ENCODE data around the gene TTR. TPM values are rescaled to one million over a fixed set of nuclear protein-coding genes. Genes with fewer than 3 reads are reported as not detected.

TTR gene
- total and polyA plus RNA-seq, 2 donors (not counting 1 experiment from before 2014, with no cell fraction given): not detected

GRCh38 chr18:31630549-31630948 lies 38.9 kb downstream of the TTR start:
- DNase-seq (ENCODE audit: low read depth in 2 of 2): no peak
- no peaks in the 10 kb centered on the region for H4K20me1 ChIP-seq (ENCODE audit: control insufficient read depth, extremely low read depth, insufficient read depth, low read length)
- no peak overlapping the region for H3K27ac ChIP-seq (ENCODE audit: insufficient read depth, low read length)
- no peaks in the 10 kb centered on the region for H3K9me3 ChIP-seq (ENCODE audit: control insufficient read depth, insufficient read depth, low read depth, low read length)
- H3K79me2 ChIP-seq (ENCODE audit: control insufficient read depth, insufficient read depth, low read length): no peaks in the 10 kb centered on the region
- H3K27me3 ChIP-seq (ENCODE audit: control insufficient read depth, insufficient read depth, low read length): no peaks in the 10 kb centered on the region
- H3K4me2 ChIP-seq (ENCODE audit: extremely low read depth, insufficient read depth, low read length): no peak overlapping the region
- no peaks in the 10 kb centered on the region for H3K4me1 ChIP-seq (ENCODE audit: control insufficient read depth, extremely low read depth, insufficient read depth, low read length)
- H3K36me3 ChIP-seq (ENCODE audit: control insufficient read depth, insufficient read depth, low read length): no peaks in the 10 kb centered on the region
- H3K4me3 ChIP-seq (replicated peaks in 1 of 4; ENCODE audit: control extremely low read depth in 1 of 4, insufficient read depth in 1 of 4, low read depth in 3 of 4, low read length in 4 of 4): no peak overlapping the region
- no peak overlapping the region for H2AFZ ChIP-seq (ENCODE audit: low read length)
- no peak overlapping the region for H3K9ac ChIP-seq (ENCODE audit: insufficient read depth, low read length)
- TF ChIP-seq EZH2 (IDR thresholded peaks at IDR 0.05; ENCODE audit: low read length, missing control alignments) (no peak), CTCF (conservative IDR thresholded peaks at IDR 0.05 in 1 of 2, IDR thresholded peaks at IDR 0.05 in 1 of 2; ENCODE audit: low read depth in 1 of 2, low read length in 2 of 2) (no peak)

- Histone ChIP-seq H3K36me3 (ENCODE audit: control insufficient read depth, insufficient read depth, low read length) (no peaks in the 10 kb centered on the region), H3K4me2 (ENCODE audit: extremely low read depth, insufficient read depth, low read length) (no peak overlapping the region)
Observed at GRCh38 chr18:31631526-31631925, 39.8 kb downstream of the TTR start.

GRCh38 chr18:31632356-31632755 lies 40.7 kb downstream of the TTR start:
- DNase-seq (ENCODE audit: low read depth in 2 of 2): no peak
- Histone ChIP-seq H3K9me3 (ENCODE audit: control insufficient read depth, insufficient read depth, low read depth, low read length) (no peaks in the 10 kb centered on the region), H2AFZ (ENCODE audit: low read length) (no peak overlapping the region), H4K20me1 (ENCODE audit: control insufficient read depth, extremely low read depth, insufficient read depth, low read length) (no peaks in the 10 kb centered on the region), H3K27ac (ENCODE audit: insufficient read depth, low read length) (no peak overlapping the region), H3K36me3 (ENCODE audit: control insufficient read depth, insufficient read depth, low read length) (no peaks in the 10 kb centered on the region), H3K4me3 (replicated peaks in 1 of 4; ENCODE audit: control extremely low read depth in 1 of 4, insufficient read depth in 1 of 4, low read depth in 3 of 4, low read length in 4 of 4) (no peak overlapping the region), H3K79me2 (ENCODE audit: control insufficient read depth, insufficient read depth, low read length) (no peaks in the 10 kb centered on the region), H3K9ac (ENCODE audit: insufficient read depth, low read length) (no peak overlapping the region), H3K4me2 (ENCODE audit: extremely low read depth, insufficient read depth, low read length) (no peak overlapping the region), H3K27me3 (ENCODE audit: control insufficient read depth, insufficient read depth, low read length) (no peaks in the 10 kb centered on the region), H3K4me1 (ENCODE audit: control insufficient read depth, extremely low read depth, insufficient read depth, low read length) (no peaks in the 10 kb centered on the region)
- TF ChIP-seq CTCF (conservative IDR thresholded peaks at IDR 0.05 in 1 of 2, IDR thresholded peaks at IDR 0.05 in 1 of 2; ENCODE audit: low read depth in 1 of 2, low read length in 2 of 2): no peak
- no peak for TF ChIP-seq EZH2 (IDR thresholded peaks at IDR 0.05; ENCODE audit: low read length, missing control alignments)

More at GRCh38 chr18:31631526-31631925, 39.8 kb downstream of the TTR start:
- no peak overlapping the region for H2AFZ ChIP-seq (ENCODE audit: low read length)
- H3K4me1 ChIP-seq (ENCODE audit: control insufficient read depth, extremely low read depth, insufficient read depth, low read length): no peaks in the 10 kb centered on the region
- no peaks in the 10 kb centered on the region for H3K27me3 ChIP-seq (ENCODE audit: control insufficient read depth, insufficient read depth, low read length)
- no peak for TF ChIP-seq EZH2 (IDR thresholded peaks at IDR 0.05; ENCODE audit: low read length, missing control alignments)
- no peak for TF ChIP-seq CTCF (conservative IDR thresholded peaks at IDR 0.05 in 1 of 2, IDR thresholded peaks at IDR 0.05 in 1 of 2; ENCODE audit: low read depth in 1 of 2, low read length in 2 of 2)
- no peak overlapping the region for H3K9ac ChIP-seq (ENCODE audit: insufficient read depth, low read length)
- H4K20me1 ChIP-seq (ENCODE audit: control insufficient read depth, extremely low read depth, insufficient read depth, low read length): no peaks in the 10 kb centered on the region
- no peak overlapping the region for H3K4me3 ChIP-seq (replicated peaks in 1 of 4; ENCODE audit: control extremely low read depth in 1 of 4, insufficient read depth in 1 of 4, low read depth in 3 of 4, low read length in 4 of 4)
- no peak for DNase-seq (ENCODE audit: low read depth in 2 of 2)
- H3K79me2 ChIP-seq (ENCODE audit: control insufficient read depth, insufficient read depth, low read length): no peaks in the 10 kb centered on the region
- no peak overlapping the region for H3K27ac ChIP-seq (ENCODE audit: insufficient read depth, low read length)
- H3K9me3 ChIP-seq (ENCODE audit: control insufficient read depth, insufficient read depth, low read depth, low read length): no peaks in the 10 kb centered on the region
